GM12878 (cell line): Measurements from ENCODE around the gene TRIM38. TPM values are rescaled to one million over a fixed set of nuclear protein-coding genes. Genes with fewer than 3 reads are reported as not detected.
A peak's percentile ranks its signal among the peaks of the same experiment; 100 is the strongest.

Experiments
- BCLAF1 ChIP-seq: fragments of 450-650 bp; IDR thresholded peaks from 2 replicates; pipeline ENCODE4 v1.6.1; 2017; ENCODE audit warnings: antibody characterized with exemption, mild to moderate bottlenecking, moderate library complexity
- CBFB ChIP-seq: IDR thresholded peaks from 2 replicates; pipeline ENCODE4 v1.6.1; 2016; ENCODE audit warnings: antibody characterized with exemption, low read depth
- CEBPZ ChIP-seq: fragments of 150-350 bp; IDR thresholded peaks from 2 replicates; pipeline ENCODE4 v1.6.1; 2016; ENCODE audit warnings: low read depth, low read length
- CREB1 ChIP-seq: IDR thresholded peaks from 2 replicates; pipeline ENCODE4 v1.6.1; 2012; ENCODE audit warnings: low read depth, mild to moderate bottlenecking, inconsistent platforms
- DPF2 ChIP-seq: fragments of 450-650 bp; IDR thresholded peaks from 2 replicates; pipeline ENCODE4 v1.6.1; 2017; ENCODE audit warnings: mild to moderate bottlenecking
- ESRRA ChIP-seq: IDR thresholded peaks from 2 replicates; pipeline ENCODE4 v1.6.1; 2012; ENCODE audit warnings: mild to moderate bottlenecking, low read length, improper control_type of control experiment
- MXI1 ChIP-seq: fragments of 150-350 bp; IDR thresholded peaks from 2 replicates; pipeline ENCODE4 v1.6.1; 2011; ENCODE audit warnings: low read depth, mild to moderate bottlenecking, inconsistent platforms, low read length, improper control_type of control experiment
- MYB ChIP-seq: fragments of 150-350 bp; IDR thresholded peaks from 2 replicates; pipeline ENCODE4 v1.6.1; 2014; ENCODE audit warnings: mild to moderate bottlenecking, low read depth, low read length, borderline replicate concordance
- NR2F1 ChIP-seq: fragments of 450-650 bp; conservative IDR thresholded peaks from 2 replicates; pipeline ENCODE4 v1.6.1; 2017; ENCODE audit warnings: mild to moderate bottlenecking
- RBBP5 ChIP-seq: fragments of 200-600 bp; sonication (generic); conservative IDR thresholded peaks from 2 replicates; pipeline ENCODE4 v1.6.1; 2016
- SIN3A ChIP-seq: IDR thresholded peaks from 2 replicates; pipeline ENCODE4 v1.6.1; 2012; ENCODE audit warnings: low read depth, low read length, improper control_type of control experiment
- SMAD5 ChIP-seq: IDR thresholded peaks from 2 replicates; pipeline ENCODE4 v1.6.1; 2016; ENCODE audit warnings: antibody characterized with exemption, low read depth
- SP1 ChIP-seq: IDR thresholded peaks from one replicate; pipeline ENCODE4 v1.6.1; 2011; ENCODE audit warnings: low read depth, low read length
- SUZ12 ChIP-seq: fragments of 200-600 bp; sonication (generic); IDR thresholded peaks from one replicate; pipeline ENCODE4 v1.6.1; 2018; ENCODE audit warnings: antibody characterized with exemption, mild to moderate bottlenecking; ENCODE audit not compliant: unreplicated experiment
- YY1 ChIP-seq: IDR thresholded peaks from 2 replicates; pipeline ENCODE4 v1.6.1; 2011; ENCODE audit warnings: low read depth, mild to moderate bottlenecking, low read length
- ZBED1 ChIP-seq: IDR thresholded peaks from 2 replicates; pipeline ENCODE4 v1.6.1; 2016; ENCODE audit warnings: borderline replicate concordance
- ZNF384 ChIP-seq: IDR thresholded peaks from 2 replicates; pipeline ENCODE4 v1.6.1; 2012; ENCODE audit warnings: low read depth, mild to moderate bottlenecking, low read length, improper control_type of control experiment, borderline replicate concordance
- polyA plus RNA-seq, 11 experiments: library from polyadenylated mRNA; depleted of rRNA in 4 of 11; unstranded in 6 of 11; stranded (reverse) in 5 of 11; fragments of >200 nt; fragmentation: Nextera tagmentation in 4 of 11; fragmentation: Illumina TruSeq in 1 of 11; extraction: Ambion mirVana in 4 of 11; extraction: Trizol in 1 of 11; gene quantifications; 1 replicate in 1 of 11; 2 replicates in 10 of 11; pipeline versions ENCODE4 v1.2.1 to v1.2.3, GENCODE V29; 2011 to 2016; ENCODE audit warnings: inconsistent platforms in 2 of 11, missing spikeins in 2 of 11, low read depth in 1 of 11
- total RNA-seq, 4 experiments: library from RNA; depleted of rRNA in 3 of 4; stranded (reverse); fragments of >200 nt in 3 of 4; fragmentation: Illumina TruSeq in 1 of 4; extraction: Trizol in 1 of 4; gene quantifications; 2 replicates each; pipeline versions ENCODE4 v1.2.1 to v1.2.3, GENCODE V29; 2013 to 2021
- TF ChIP-seq, protein P1 (sequence below): IDR thresholded peaks from 2 replicates; pipeline ENCODE4 v1.6.1; 2011; ENCODE audit warnings: low read depth, low read length, improper control_type of control experiment, borderline replicate concordance
- TF ChIP-seq, protein P2 (sequence below): fragments of 450-650 bp; IDR thresholded peaks from 2 replicates; pipeline ENCODE4 v1.6.1; 2017; ENCODE audit warnings: mild to moderate bottlenecking, moderate library complexity

The TRIM38 gene
- total and polyA plus RNA-seq, 10 of the 15 experiments (the other 5 are each of a cell fraction or from before 2014, with no cell fraction given), result 4.5 to 14.7 (median 11.1) TPM

GRCh38 chr6:26021350-26022131, 58.9 kb downstream of the TRIM38 start (continued):
- TF ChIP-seq SMAD5 (peak; percentile 91), MYB (no peak), ZNF384 (no peak), CREB1 (peak; percentile 71; the same call in 1 of the 2 replicates), BCLAF1 (0 out of 2 replicates have a peak, but pooled peaks have one; percentile 39), ESRRA (0 out of 2 replicates have a peak, but pooled peaks have one; percentile 40), CBFB (peak; percentile 85), ZBED1 (peak; percentile 81), CEBPZ (peak; percentile 14; the same call in 1 of the 2 replicates), RBBP5 (no peak), NR2F1 (no peak), DPF2 (peak; percentile 87), SUZ12 (no peak), MXI1 (peak; percentile 57; the same call in 1 of the 2 replicates), SP1 (peak; percentile 34), YY1 (0 out of 2 replicates have a peak, but pooled peaks have one; percentile 38), SIN3A (peak; percentile 66; the same call in 1 of the 2 replicates)
- TF ChIP-seq, protein P1, sequence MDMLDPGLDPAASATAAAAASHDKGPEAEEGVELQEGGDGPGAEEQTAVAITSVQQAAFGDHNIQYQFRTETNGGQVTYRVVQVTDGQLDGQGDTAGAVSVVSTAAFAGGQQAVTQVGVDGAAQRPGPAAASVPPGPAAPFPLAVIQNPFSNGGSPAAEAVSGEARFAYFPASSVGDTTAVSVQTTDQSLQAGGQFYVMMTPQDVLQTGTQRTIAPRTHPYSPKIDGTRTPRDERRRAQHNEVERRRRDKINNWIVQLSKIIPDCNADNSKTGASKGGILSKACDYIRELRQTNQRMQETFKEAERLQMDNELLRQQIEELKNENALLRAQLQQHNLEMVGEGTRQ, result no peak
- TF ChIP-seq, protein P2, sequence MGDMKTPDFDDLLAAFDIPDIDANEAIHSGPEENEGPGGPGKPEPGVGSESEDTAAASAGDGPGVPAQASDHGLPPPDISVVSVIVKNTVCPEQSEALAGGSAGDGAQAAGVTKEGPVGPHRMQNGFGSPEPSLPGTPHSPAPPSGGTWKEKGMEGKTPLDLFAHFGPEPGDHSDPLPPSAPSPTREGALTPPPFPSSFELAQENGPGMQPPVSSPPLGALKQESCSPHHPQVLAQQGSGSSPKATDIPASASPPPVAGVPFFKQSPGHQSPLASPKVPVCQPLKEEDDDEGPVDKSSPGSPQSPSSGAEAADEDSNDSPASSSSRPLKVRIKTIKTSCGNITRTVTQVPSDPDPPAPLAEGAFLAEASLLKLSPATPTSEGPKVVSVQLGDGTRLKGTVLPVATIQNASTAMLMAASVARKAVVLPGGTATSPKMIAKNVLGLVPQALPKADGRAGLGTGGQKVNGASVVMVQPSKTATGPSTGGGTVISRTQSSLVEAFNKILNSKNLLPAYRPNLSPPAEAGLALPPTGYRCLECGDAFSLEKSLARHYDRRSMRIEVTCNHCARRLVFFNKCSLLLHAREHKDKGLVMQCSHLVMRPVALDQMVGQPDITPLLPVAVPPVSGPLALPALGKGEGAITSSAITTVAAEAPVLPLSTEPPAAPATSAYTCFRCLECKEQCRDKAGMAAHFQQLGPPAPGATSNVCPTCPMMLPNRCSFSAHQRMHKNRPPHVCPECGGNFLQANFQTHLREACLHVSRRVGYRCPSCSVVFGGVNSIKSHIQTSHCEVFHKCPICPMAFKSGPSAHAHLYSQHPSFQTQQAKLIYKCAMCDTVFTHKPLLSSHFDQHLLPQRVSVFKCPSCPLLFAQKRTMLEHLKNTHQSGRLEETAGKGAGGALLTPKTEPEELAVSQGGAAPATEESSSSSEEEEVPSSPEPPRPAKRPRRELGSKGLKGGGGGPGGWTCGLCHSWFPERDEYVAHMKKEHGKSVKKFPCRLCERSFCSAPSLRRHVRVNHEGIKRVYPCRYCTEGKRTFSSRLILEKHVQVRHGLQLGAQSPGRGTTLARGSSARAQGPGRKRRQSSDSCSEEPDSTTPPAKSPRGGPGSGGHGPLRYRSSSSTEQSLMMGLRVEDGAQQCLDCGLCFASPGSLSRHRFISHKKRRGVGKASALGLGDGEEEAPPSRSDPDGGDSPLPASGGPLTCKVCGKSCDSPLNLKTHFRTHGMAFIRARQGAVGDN, result peak; percentile 85
